ENCODE results near the gene TUFT1. TPM values are rescaled to one million over a fixed set of nuclear protein-coding genes. Genes with fewer than 3 reads are reported as not detected.

TUFT1 gene
- polyA plus RNA-seq, 1 donor from 2014 or later, result 25.8 TPM

DNA sequence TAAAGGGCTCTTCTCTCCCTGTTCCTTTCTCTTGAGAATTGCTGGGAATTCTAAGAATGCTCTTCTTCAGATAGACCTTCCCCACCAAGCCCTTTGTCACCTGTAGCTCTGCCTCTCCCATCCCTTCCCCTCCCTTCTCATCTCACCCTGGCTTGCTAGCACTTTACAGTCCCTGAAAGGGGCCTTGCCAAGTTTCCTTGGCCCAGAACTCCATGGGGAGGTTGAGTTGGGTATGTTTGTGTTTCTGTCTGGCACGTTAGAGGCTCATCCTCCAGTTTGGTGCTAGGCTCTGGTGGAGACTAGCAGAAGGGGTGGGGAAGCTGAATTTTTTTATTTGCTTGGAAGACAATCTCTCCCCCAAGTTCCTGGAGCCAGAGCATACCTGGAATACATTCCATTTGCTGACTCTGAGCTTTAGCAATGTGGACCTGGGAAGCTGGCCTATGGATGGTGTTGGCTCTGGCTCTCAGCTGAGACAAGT lies 24.0 kb upstream of the TUFT1 start:
- Histone ChIP-seq H3F3A (ENCODE audit: insufficient read depth, low read length, poor library complexity, severe bottlenecking) (no peaks in the 10 kb centered on the region), H3K27me3 (ENCODE audit: insufficient read depth, low read depth, low read length) (peaks cover 13% of the 10 kb centered on the region), H3K9ac (ENCODE audit: low read length) (no peak overlapping the region), H4K20me1 (ENCODE audit: insufficient read depth) (no peaks in the 10 kb centered on the region), H3K4me2 (ENCODE audit: low read length) (no peak overlapping the region), H3K4me3 (ENCODE audit: low read length) (no peak overlapping the region), H2AFZ (ENCODE audit: low read depth, low read length) (no peak overlapping the region), H3K9me3 (ENCODE audit: low read length) (no peaks in the 10 kb centered on the region), H3K79me2 (replicated peaks; ENCODE audit: insufficient read depth, low read length) (no peaks in the 10 kb centered on the region), H3K27ac (ENCODE audit: low read length) (no peak overlapping the region), H3K36me3 (ENCODE audit: insufficient read depth, low read length) (peaks cover 8% of the 10 kb centered on the region), H3K9me2 (ENCODE audit: insufficient read depth, low read length) (no peaks in the 10 kb centered on the region)
- no peak for TF ChIP-seq EP300 (conservative IDR thresholded peaks at IDR 0.05; ENCODE audit: poor library complexity, severe bottlenecking)
- no peak for TF ChIP-seq MXI1 (conservative IDR thresholded peaks at IDR 0.05; ENCODE audit: poor library complexity, severe bottlenecking)
- no peak for TF ChIP-seq EZH2 (IDR thresholded peaks at IDR 0.05; ENCODE audit: borderline replicate concordance, insufficient read depth, low read length, poor library complexity, severe bottlenecking)
- TF ChIP-seq POLR2AphosphoS5 (IDR thresholded peaks at IDR 0.05), result no peak
- TF ChIP-seq RAD21 (conservative IDR thresholded peaks at IDR 0.05), result no peak
- TF ChIP-seq, protein P1, sequence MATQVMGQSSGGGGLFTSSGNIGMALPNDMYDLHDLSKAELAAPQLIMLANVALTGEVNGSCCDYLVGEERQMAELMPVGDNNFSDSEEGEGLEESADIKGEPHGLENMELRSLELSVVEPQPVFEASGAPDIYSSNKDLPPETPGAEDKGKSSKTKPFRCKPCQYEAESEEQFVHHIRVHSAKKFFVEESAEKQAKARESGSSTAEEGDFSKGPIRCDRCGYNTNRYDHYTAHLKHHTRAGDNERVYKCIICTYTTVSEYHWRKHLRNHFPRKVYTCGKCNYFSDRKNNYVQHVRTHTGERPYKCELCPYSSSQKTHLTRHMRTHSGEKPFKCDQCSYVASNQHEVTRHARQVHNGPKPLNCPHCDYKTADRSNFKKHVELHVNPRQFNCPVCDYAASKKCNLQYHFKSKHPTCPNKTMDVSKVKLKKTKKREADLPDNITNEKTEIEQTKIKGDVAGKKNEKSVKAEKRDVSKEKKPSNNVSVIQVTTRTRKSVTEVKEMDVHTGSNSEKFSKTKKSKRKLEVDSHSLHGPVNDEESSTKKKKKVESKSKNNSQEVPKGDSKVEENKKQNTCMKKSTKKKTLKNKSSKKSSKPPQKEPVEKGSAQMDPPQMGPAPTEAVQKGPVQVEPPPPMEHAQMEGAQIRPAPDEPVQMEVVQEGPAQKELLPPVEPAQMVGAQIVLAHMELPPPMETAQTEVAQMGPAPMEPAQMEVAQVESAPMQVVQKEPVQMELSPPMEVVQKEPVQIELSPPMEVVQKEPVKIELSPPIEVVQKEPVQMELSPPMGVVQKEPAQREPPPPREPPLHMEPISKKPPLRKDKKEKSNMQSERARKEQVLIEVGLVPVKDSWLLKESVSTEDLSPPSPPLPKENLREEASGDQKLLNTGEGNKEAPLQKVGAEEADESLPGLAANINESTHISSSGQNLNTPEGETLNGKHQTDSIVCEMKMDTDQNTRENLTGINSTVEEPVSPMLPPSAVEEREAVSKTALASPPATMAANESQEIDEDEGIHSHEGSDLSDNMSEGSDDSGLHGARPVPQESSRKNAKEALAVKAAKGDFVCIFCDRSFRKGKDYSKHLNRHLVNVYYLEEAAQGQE (IDR thresholded peaks at IDR 0.05; ENCODE audit: borderline replicate concordance), result no peak
- TF ChIP-seq TAF1 (IDR thresholded peaks at IDR 0.05; ENCODE audit: low read depth), result no peak
- TF ChIP-seq SMC3 (conservative IDR thresholded peaks at IDR 0.05; ENCODE audit: poor library complexity), result no peak
- TF ChIP-seq, protein P2, sequence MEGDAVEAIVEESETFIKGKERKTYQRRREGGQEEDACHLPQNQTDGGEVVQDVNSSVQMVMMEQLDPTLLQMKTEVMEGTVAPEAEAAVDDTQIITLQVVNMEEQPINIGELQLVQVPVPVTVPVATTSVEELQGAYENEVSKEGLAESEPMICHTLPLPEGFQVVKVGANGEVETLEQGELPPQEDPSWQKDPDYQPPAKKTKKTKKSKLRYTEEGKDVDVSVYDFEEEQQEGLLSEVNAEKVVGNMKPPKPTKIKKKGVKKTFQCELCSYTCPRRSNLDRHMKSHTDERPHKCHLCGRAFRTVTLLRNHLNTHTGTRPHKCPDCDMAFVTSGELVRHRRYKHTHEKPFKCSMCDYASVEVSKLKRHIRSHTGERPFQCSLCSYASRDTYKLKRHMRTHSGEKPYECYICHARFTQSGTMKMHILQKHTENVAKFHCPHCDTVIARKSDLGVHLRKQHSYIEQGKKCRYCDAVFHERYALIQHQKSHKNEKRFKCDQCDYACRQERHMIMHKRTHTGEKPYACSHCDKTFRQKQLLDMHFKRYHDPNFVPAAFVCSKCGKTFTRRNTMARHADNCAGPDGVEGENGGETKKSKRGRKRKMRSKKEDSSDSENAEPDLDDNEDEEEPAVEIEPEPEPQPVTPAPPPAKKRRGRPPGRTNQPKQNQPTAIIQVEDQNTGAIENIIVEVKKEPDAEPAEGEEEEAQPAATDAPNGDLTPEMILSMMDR (IDR thresholded peaks at IDR 0.05; ENCODE audit: poor library complexity, severe bottlenecking), result no peak

DNA sequence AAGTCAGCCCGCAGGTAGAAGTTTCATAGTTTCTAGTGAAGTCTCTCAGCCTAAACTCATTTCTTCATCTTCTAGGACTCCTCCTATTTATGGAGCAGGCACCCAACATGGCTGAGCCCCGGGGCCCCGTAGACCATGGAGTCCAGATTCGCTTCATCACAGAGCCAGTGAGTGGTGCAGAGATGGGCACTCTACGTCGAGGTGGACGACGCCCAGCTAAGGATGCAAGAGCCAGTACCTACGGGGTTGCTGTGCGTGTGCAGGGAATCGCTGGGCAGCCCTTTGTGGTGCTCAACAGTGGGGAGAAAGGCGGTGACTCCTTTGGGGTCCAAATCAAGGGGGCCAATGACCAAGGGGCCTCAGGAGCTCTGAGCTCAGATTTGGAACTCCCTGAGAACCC lies 21.7 kb upstream of the TUFT1 start:
- Histone ChIP-seq H3F3A (ENCODE audit: insufficient read depth, low read length, poor library complexity, severe bottlenecking) (no peaks in the 10 kb centered on the region), H3K4me2 (ENCODE audit: low read length) (no peak overlapping the region), H3K36me3 (ENCODE audit: insufficient read depth, low read length) (peaks cover 8% of the 10 kb centered on the region), H4K20me1 (ENCODE audit: insufficient read depth) (no peaks in the 10 kb centered on the region), H3K9me2 (ENCODE audit: insufficient read depth, low read length) (no peaks in the 10 kb centered on the region), H2AFZ (ENCODE audit: low read depth, low read length) (no peak overlapping the region), H3K79me2 (replicated peaks; ENCODE audit: insufficient read depth, low read length) (no peaks in the 10 kb centered on the region), H3K4me3 (ENCODE audit: low read length) (no peak overlapping the region), H3K27me3 (ENCODE audit: insufficient read depth, low read depth, low read length) (peaks cover under 1% of the 10 kb centered on the region), H3K9me3 (ENCODE audit: low read length) (no peaks in the 10 kb centered on the region), H3K27ac (ENCODE audit: low read length) (no peak overlapping the region), H3K9ac (ENCODE audit: low read length) (no peak overlapping the region)
- no peak for TF ChIP-seq POLR2AphosphoS5 (IDR thresholded peaks at IDR 0.05)
- TF ChIP-seq TAF1 (IDR thresholded peaks at IDR 0.05; ENCODE audit: low read depth), result no peak
- TF ChIP-seq, protein P1 (IDR thresholded peaks at IDR 0.05; ENCODE audit: borderline replicate concordance), result no peak
- no peak for TF ChIP-seq RAD21 (conservative IDR thresholded peaks at IDR 0.05)
- TF ChIP-seq EZH2 (IDR thresholded peaks at IDR 0.05; ENCODE audit: borderline replicate concordance, insufficient read depth, low read length, poor library complexity, severe bottlenecking), result no peak
- TF ChIP-seq MXI1 (conservative IDR thresholded peaks at IDR 0.05; ENCODE audit: poor library complexity, severe bottlenecking), result no peak
- no peak for TF ChIP-seq SMC3 (conservative IDR thresholded peaks at IDR 0.05; ENCODE audit: poor library complexity)
